Peyer's patch (tissue), 4 donors: Measurements from ENCODE around the gene NRXN3.

ENCODE experiments used
- CTCF ChIP-seq, 6 experiments: fragments of 450-650 bp in 4 of 6; fragments of 200-600 bp in 2 of 6; sonication (generic) in 1 of 6; IDR thresholded peaks; one replicate each; pipeline ENCODE4 v1.5.1; 2017 to 2019; ENCODE audit warnings: antibody characterized with exemption in 6 of 6, mild to moderate bottlenecking in 3 of 6, moderate library complexity in 1 of 6
- POLR2A ChIP-seq, 2 donors: fragments of 450-650 bp; IDR thresholded peaks; one replicate each; pipeline ENCODE4 v1.5.1; 2017; ENCODE audit warnings: antibody characterized with exemption in 2 of 2, mild to moderate bottlenecking in 2 of 2, moderate library complexity in 2 of 2

DNA sequence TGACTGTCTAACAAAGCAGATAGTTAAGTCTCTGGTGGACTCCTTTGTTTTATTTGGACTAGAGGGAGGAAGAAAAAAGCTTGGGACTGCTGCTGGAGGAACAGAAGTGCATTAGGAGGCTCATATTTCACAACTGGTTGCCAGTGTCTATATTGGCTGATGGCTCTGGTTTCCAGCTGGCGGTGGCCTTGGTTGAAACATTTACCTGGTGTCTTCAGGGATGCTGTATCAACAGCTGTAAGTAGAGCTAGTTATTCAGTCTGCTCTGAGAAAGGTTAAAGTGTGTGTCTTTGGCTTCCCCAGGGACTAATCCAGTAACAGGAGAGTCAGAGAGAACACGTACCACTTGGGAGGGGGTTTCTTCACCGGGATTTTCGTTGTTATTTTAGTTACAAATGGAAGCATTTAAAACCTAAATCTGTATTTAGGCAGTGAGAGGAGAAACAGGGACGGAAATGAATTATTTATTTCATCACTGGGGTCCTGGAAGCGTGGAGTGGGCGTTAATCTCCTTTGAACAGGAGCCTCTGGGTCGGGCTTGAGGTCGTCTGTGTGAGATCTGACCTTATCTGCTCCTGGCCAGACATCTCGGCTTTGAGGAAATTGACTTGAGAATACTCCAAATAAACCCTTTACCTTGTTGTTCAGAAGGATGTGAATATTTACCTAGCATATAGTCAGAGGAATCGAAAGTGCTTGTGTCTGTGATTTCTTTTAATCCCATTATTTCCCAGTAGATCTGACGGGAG lies 149.9 kb downstream of the NRXN3 start:
- TF ChIP-seq CTCF (IDR thresholded peaks at IDR 0.05) (no peak), POLR2A (IDR thresholded peaks at IDR 0.05) (no peak)
